ENCODE measurements around the gene MIAT.
"Not testable (repeated sequence)": the region's sequence is repeated elsewhere in the genome, so short reads cannot be mapped to it uniquely, and the experiment has no call there.

GRCh38 chr22:26705379-26705778 lies 48.0 kb downstream of the MIAT start:
- not testable (repeated sequence) for TF ChIP-seq CTCF (conservative IDR thresholded peaks at IDR 0.05 in 1 of 2, IDR thresholded peaks at IDR 0.05 in 1 of 2; ENCODE audit: low read depth in 1 of 2, low read length in 2 of 2); EZH2 (IDR thresholded peaks at IDR 0.05; ENCODE audit: low read length, missing control alignments)
